ENCODE data around the gene FARP1.
A peak's percentile ranks its signal among the peaks of the same experiment; 100 is the strongest.

FARP1 gene

GRCh38 chr13:98242403-98242802 lies 99.5 kb downstream of the FARP1 start:
- no peak for TF ChIP-seq CTCF (conservative IDR thresholded peaks at IDR 0.05; ENCODE audit: control insufficient read depth, insufficient read depth, low read depth, low read length)
- no peak for DNase-seq (ENCODE audit: low read depth)
- no peak overlapping the region for H3K4me3 ChIP-seq (ENCODE audit: control insufficient read depth, low read depth, low read length)

DNA sequence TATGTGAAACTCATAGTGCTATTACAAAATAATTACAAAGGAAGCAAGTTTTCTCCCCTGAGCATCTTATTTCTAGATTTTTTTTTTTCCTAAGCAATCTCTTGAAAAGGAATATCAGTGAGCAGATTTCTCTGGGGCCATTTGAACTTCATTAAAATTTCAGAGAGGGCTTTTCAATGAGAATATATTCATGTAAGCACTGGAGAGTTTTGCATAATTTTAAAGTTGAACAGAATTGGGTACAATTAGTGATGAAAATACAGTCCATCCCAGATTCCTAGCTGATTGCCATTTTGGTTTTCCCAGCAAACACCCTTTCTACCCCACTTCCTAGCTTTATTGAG lies 101.0 kb downstream of the FARP1 start:
- TF ChIP-seq CTCF (conservative IDR thresholded peaks at IDR 0.05; ENCODE audit: control insufficient read depth, insufficient read depth, low read depth, low read length) = no peak
- H3K4me3 ChIP-seq (ENCODE audit: control insufficient read depth, low read depth, low read length) = no peak overlapping the region
- no peak for DNase-seq (ENCODE audit: low read depth)

GRCh38 chr13:98246538-98247172 lies 103.8 kb downstream of the FARP1 start:
- H3K4me3 ChIP-seq (ENCODE audit: control insufficient read depth, low read depth, low read length) = no peak overlapping the region
- DNase-seq (ENCODE audit: low read depth) = no peak
- no peak for TF ChIP-seq CTCF (conservative IDR thresholded peaks at IDR 0.05; ENCODE audit: control insufficient read depth, insufficient read depth, low read depth, low read length)

GRCh38 chr13:98251708-98252107 lies 108.8 kb downstream of the FARP1 start:
- TF ChIP-seq CTCF (conservative IDR thresholded peaks at IDR 0.05; ENCODE audit: control insufficient read depth, insufficient read depth, low read depth, low read length) = no peak
- H3K4me3 ChIP-seq (ENCODE audit: control insufficient read depth, low read depth, low read length) = no peak overlapping the region
- no peak for DNase-seq (ENCODE audit: low read depth)

- no peak for TF ChIP-seq CTCF (conservative IDR thresholded peaks at IDR 0.05; ENCODE audit: control insufficient read depth, insufficient read depth, low read depth, low read length)
- no peak overlapping the region for H3K4me3 ChIP-seq (ENCODE audit: control insufficient read depth, low read depth, low read length)
- peak; percentile 78 for DNase-seq (ENCODE audit: low read depth)
These were observed 110.1 kb downstream of the FARP1 start for GRCh38 chr13:98252931-98253470.

- no peak overlapping the region for H3K4me3 ChIP-seq (ENCODE audit: control insufficient read depth, low read depth, low read length)
These were observed 110.6 kb downstream of the FARP1 start for GRCh38 chr13:98253526-98253925.

More at GRCh38 chr13:98253526-98253925, 110.6 kb downstream of the FARP1 start:
- no peak for TF ChIP-seq CTCF (conservative IDR thresholded peaks at IDR 0.05; ENCODE audit: control insufficient read depth, insufficient read depth, low read depth, low read length)
- DNase-seq (ENCODE audit: low read depth) = peak; percentile 68
